IMR-90 (cell line): ENCODE data around the gene NPAS2. TPM values are rescaled to one million over a fixed set of nuclear protein-coding genes. Genes with fewer than 3 reads are reported as not detected.

Experiments used
- ATAC-seq: fragments of 200-7000 bp; cut with Tn5 transposase; 2 replicates; pipeline ENCODE4 v1.9.1; 2020; ENCODE audit warnings: low read depth, mild to moderate bottlenecking, moderate library complexity
- BruUV-seq: library from RNA; stranded (reverse); fragments of 400-500 nt; replicated peaks from 2 replicates; lab custom pipeline; 2021; lab: Mats Ljungman, UMichigan
- CTCF ChIA-PET: fragments of 300-600 bp; formaldehyde crosslinking; extraction: SDS; loops from one replicate; lab custom pipeline; 2021; ENCODE audit warnings: antibody characterized with exemption; lab: Yijun Ruan, JAX
- POLR2A ChIA-PET: fragments of 300-600 bp; sonication (Branson Sonifier 250); formaldehyde crosslinking; loops from one replicate; lab custom pipeline; 2022; ENCODE audit warnings: antibody characterized with exemption; ENCODE audit not compliant: unreplicated experiment; lab: Charles Lee
- DNase-seq: peaks from one replicate; pipeline ENCODE4 v3.0.0; 2013
- H2AFZ ChIP-seq: replicated peaks from 2 replicates; pipeline ENCODE3; 2013; ENCODE audit warnings: low read length, mild to moderate bottlenecking; ENCODE audit not compliant: poor library complexity
- H2AK5ac ChIP-seq: 2 replicates; pipeline ENCODE4 v1.6.1; 2013; ENCODE audit warnings: low read depth, low read length, inconsistent platforms
- H2AK9ac ChIP-seq: replicated peaks from 2 replicates; pipeline ENCODE3; 2013; ENCODE audit warnings: mild to moderate bottlenecking, low read depth, low read length, moderate library complexity; ENCODE audit not compliant: poor library complexity
- H2BK120ac ChIP-seq: 2 replicates; pipeline ENCODE4 v1.6.1; 2013; ENCODE audit warnings: low read depth, low read length, inconsistent platforms
- H2BK15ac ChIP-seq: 3 replicates; pipeline ENCODE4 v1.6.1; 2013; ENCODE audit warnings: low read depth, low read length, inconsistent platforms
- H2BK20ac ChIP-seq: 2 replicates; pipeline ENCODE4 v1.6.1; 2013; ENCODE audit warnings: low read depth, mild to moderate bottlenecking, inconsistent platforms, low read length, moderate library complexity
- H2BK5ac ChIP-seq: 2 replicates; pipeline ENCODE4 v1.6.1; 2013; ENCODE audit warnings: mild to moderate bottlenecking, low read depth, low read length, inconsistent platforms; ENCODE audit not compliant: poor library complexity, severe bottlenecking
- H3K14ac ChIP-seq: replicated peaks from 2 replicates; pipeline ENCODE4 v1.6.1; 2013; ENCODE audit warnings: low read depth, low read length, inconsistent platforms
- H3K18ac ChIP-seq: 2 replicates; pipeline ENCODE4 v1.6.1; 2013; ENCODE audit warnings: low read depth, low read length, control low read depth
- H3K23ac ChIP-seq: 2 replicates; pipeline ENCODE4 v1.6.1; 2013; ENCODE audit warnings: low read depth, low read length, inconsistent platforms
- H3K27ac ChIP-seq: 2 replicates; pipeline ENCODE4 v1.5.1; 2013; ENCODE audit warnings: mild to moderate bottlenecking, control low read depth, low read length; ENCODE audit not compliant: insufficient read depth
- H3K27me3 ChIP-seq: 2 replicates; pipeline ENCODE4 v1.6.1; 2013; ENCODE audit warnings: low read length; ENCODE audit not compliant: control insufficient read depth, insufficient read depth
- H3K36me3 ChIP-seq: 2 replicates; pipeline ENCODE4 v1.6.1; 2013; ENCODE audit warnings: low read length, mixed read lengths; ENCODE audit not compliant: control insufficient read depth, insufficient read depth
- H3K4ac ChIP-seq: 2 replicates; pipeline ENCODE4 v1.6.1; 2013; ENCODE audit warnings: low read depth, low read length, inconsistent platforms
- H3K4me1 ChIP-seq: 2 replicates; pipeline ENCODE4 v1.6.1; 2013; ENCODE audit warnings: low read length, mixed read lengths; ENCODE audit not compliant: control insufficient read depth, insufficient read depth
- H3K4me2 ChIP-seq: 2 replicates; pipeline ENCODE4 v1.6.1; 2013; ENCODE audit warnings: low read depth, mild to moderate bottlenecking, control low read depth, low read length, moderate library complexity
- H3K4me3 ChIP-seq: 2 replicates; pipeline ENCODE4 v1.5.1; 2013; ENCODE audit warnings: low read depth, mild to moderate bottlenecking, control low read depth, low read length, moderate library complexity; ENCODE audit not compliant: insufficient read depth
- H3K56ac ChIP-seq: 2 replicates; pipeline ENCODE4 v1.6.1; 2013; ENCODE audit warnings: low read length, inconsistent platforms; ENCODE audit not compliant: insufficient read depth; ENCODE audit errors: extremely low read depth
- H3K79me1 ChIP-seq, 2 experiments: 2 replicates each; pipeline ENCODE4 v1.6.1; 2013; ENCODE audit warnings: low read length in 2 of 2, inconsistent platforms in 1 of 2, low read depth in 1 of 2
- H3K9ac ChIP-seq: 2 replicates; pipeline ENCODE4 v1.6.1; 2013; ENCODE audit warnings: low read depth, low read length, control low read depth
- H3K9me1 ChIP-seq: 2 replicates; pipeline ENCODE4 v1.6.1; 2013; ENCODE audit warnings: low read length, inconsistent platforms; ENCODE audit not compliant: insufficient read depth
- H3K9me3 ChIP-seq: 2 replicates; pipeline ENCODE4 v1.6.1; 2013; ENCODE audit warnings: low read length; ENCODE audit not compliant: control insufficient read depth, insufficient read depth
- H4K20me1 ChIP-seq: 2 replicates; pipeline ENCODE4 v1.6.1; 2013; ENCODE audit warnings: low read length, inconsistent platforms; ENCODE audit not compliant: insufficient read depth
- H4K5ac ChIP-seq: 2 replicates; pipeline ENCODE4 v1.6.1; 2013; ENCODE audit warnings: mild to moderate bottlenecking, low read depth, low read length, control low read depth
- H4K8ac ChIP-seq, 2 experiments: 2 replicates each; pipeline ENCODE4 v1.6.1; 2013; ENCODE audit warnings: low read depth in 2 of 2, low read length in 2 of 2, control low read depth in 1 of 2, inconsistent platforms in 1 of 2
- H4K91ac ChIP-seq: 2 replicates; pipeline ENCODE4 v1.6.1; 2013; ENCODE audit warnings: low read depth, low read length, inconsistent platforms; ENCODE audit not compliant: insufficient read depth
- BHLHE40 ChIP-seq: fragments of 150-350 bp; IDR thresholded peaks from 2 replicates; pipeline ENCODE4 v1.6.1; 2016; ENCODE audit warnings: mild to moderate bottlenecking, low read depth, low read length
- CEBPB ChIP-seq: IDR thresholded peaks from 2 replicates; pipeline ENCODE4 v1.6.1; 2012; ENCODE audit warnings: low read depth, low read length, improper control_type of control experiment
- CHD1 ChIP-seq: IDR thresholded peaks from 2 replicates; pipeline ENCODE4 v1.6.1; 2012; ENCODE audit warnings: low read depth, low read length, improper control_type of control experiment
- CTCF ChIP-seq: conservative IDR thresholded peaks from 2 replicates; pipeline ENCODE4 v1.5.1; 2012; ENCODE audit warnings: mild to moderate bottlenecking, low read depth, low read length, improper control_type of control experiment
- ELK1 ChIP-seq: fragments of 150-350 bp; IDR thresholded peaks from 2 replicates; pipeline ENCODE4 v1.6.1; 2016; ENCODE audit warnings: low read depth, mild to moderate bottlenecking, low read length, moderate library complexity, borderline replicate concordance
- FOS ChIP-seq: fragments of 150-350 bp; IDR thresholded peaks from 2 replicates; pipeline ENCODE4 v1.6.1; 2016; ENCODE audit warnings: low read depth, low read length
- MAFK ChIP-seq: IDR thresholded peaks from 2 replicates; pipeline ENCODE4 v1.6.1; 2012; ENCODE audit warnings: low read depth, low read length, improper control_type of control experiment
- MAZ ChIP-seq: IDR thresholded peaks from 2 replicates; pipeline ENCODE4 v1.6.1; 2012; ENCODE audit warnings: low read depth, mild to moderate bottlenecking, low read length, improper control_type of control experiment, moderate library complexity, borderline replicate concordance
- MXI1 ChIP-seq: IDR thresholded peaks from 2 replicates; pipeline ENCODE4 v1.6.1; 2012; ENCODE audit warnings: low read depth, mild to moderate bottlenecking, low read length, moderate library complexity, borderline replicate concordance
- NFE2L2 ChIP-seq: fragments of 150-350 bp; IDR thresholded peaks from 2 replicates; pipeline ENCODE4 v1.6.1; 2016; ENCODE audit warnings: low read depth, mild to moderate bottlenecking, low read length
- POLR2A ChIP-seq: IDR thresholded peaks from 2 replicates; pipeline ENCODE4 v1.6.1; 2012; ENCODE audit warnings: mild to moderate bottlenecking, low read depth, low read length
- RAD21 ChIP-seq: IDR thresholded peaks from 2 replicates; pipeline ENCODE4 v1.6.1; 2012; ENCODE audit warnings: low read length, improper control_type of control experiment
- RCOR1 ChIP-seq: IDR thresholded peaks from 2 replicates; pipeline ENCODE4 v1.6.1; 2012; ENCODE audit warnings: mild to moderate bottlenecking, low read length, improper control_type of control experiment; ENCODE audit not compliant: insufficient replicate concordance
- RFX5 ChIP-seq: IDR thresholded peaks from 2 replicates; pipeline ENCODE4 v1.8.0; 2012; ENCODE audit warnings: low read depth, mild to moderate bottlenecking, low read length, moderate library complexity
- SMC3 ChIP-seq: fragments of 150-350 bp; IDR thresholded peaks from 2 replicates; pipeline ENCODE4 v1.6.1; 2016; ENCODE audit warnings: low read depth, mild to moderate bottlenecking, antibody characterized with exemption, low read length, moderate library complexity
- USF2 ChIP-seq: fragments of 150-350 bp; IDR thresholded peaks from 2 replicates; pipeline ENCODE4 v1.6.1; 2017; ENCODE audit warnings: mild to moderate bottlenecking, antibody characterized with exemption, low read length, low read depth
- WGBS, 2 experiments: methylation state at CpG; one replicate each; pipeline versions ENCODE4 v1.1.5 to v1.1.7; 2013; ENCODE audit warnings: missing lambda C conversion rate in 2 of 2; ENCODE audit not compliant: insufficient read length in 1 of 2; ENCODE audit errors: extremely low coverage in 2 of 2; 5-methylcytosine and 5-hydroxymethylcytosine counted together
- dilution Hi-C: fragments of 300-500 bp; cut with HindIII; formaldehyde crosslinking; loops from one replicate; pipeline ENCODE4 v1.14.3; 2018; ENCODE audit warnings: low sequenced_read_pairs; ENCODE audit not compliant: unreplicated experiment
- in situ Hi-C: fragments of 300-500 bp; cut with MboI; formaldehyde crosslinking; loops from 3 replicates; pipeline ENCODE4 v1.14.3; 2019; ENCODE audit warnings: low sequenced_read_pairs, inconsistent platforms, mixed read lengths
- intact Hi-C: fragments of 100-400 bp; cut with micrococcal nuclease; formaldehyde crosslinking; loops from 2 replicates; pipeline ENCODE4 v1.10.0; 2022
- polyA plus RNA-seq, 3 experiments: library from polyadenylated mRNA; depleted of rRNA; stranded (reverse); fragments of >200 nt; gene quantifications; 2 replicates each; pipeline ENCODE4 v1.2.3, GENCODE V29; 2012; ENCODE audit warnings: low replicate concordance in 1 of 3
- total RNA-seq: library from RNA; depleted of rRNA; stranded (reverse); fragments of >200 nt; gene quantifications from 2 replicates; pipeline ENCODE4 v1.2.3, GENCODE V29; 2012

Gene NPAS2
- total and polyA plus RNA-seq, 2 of the 4 experiments (the other 2 are of a cell fraction), result 5.2 to 14.8 TPM

GRCh38 chr2:100990166-100990565 lies 170.2 kb downstream of the NPAS2 start:
- POLR2A ChIA-PET, result interaction anchor here (0.5 to 0.6 kb wide), 2 partner anchors 157 to 255 kb away, joined by 3 read pairs; no protein-coding TSS in a partner anchor
- Histone ChIP-seq H3K27me3 (no peaks in the 10 kb centered on the region), H3K9me3 (no peaks in the 10 kb centered on the region), H3K4me3 (no peak overlapping the region), H4K20me1 (no peaks in the 10 kb centered on the region), H3K14ac (no peak overlapping the region), H3K56ac (no peak overlapping the region), H2BK5ac (no peak overlapping the region), H3K4me2 (no peak overlapping the region), H3K18ac (no peak overlapping the region), H3K27ac (no peak overlapping the region), H3K4ac (no peak overlapping the region), H4K5ac (no peak overlapping the region), H2BK120ac (no peak overlapping the region), H4K91ac (no peak overlapping the region), H3K4me1 (no peaks in the 10 kb centered on the region), H2AK5ac (no peak overlapping the region), H4K8ac (no peak overlapping the region), H3K9ac (no peak overlapping the region), H2AFZ (no peak overlapping the region), H3K36me3 (peaks cover 8% of the 10 kb centered on the region), H2BK15ac (no peak overlapping the region), H2BK20ac (no peak overlapping the region), H3K23ac (no peak overlapping the region), H3K79me1 (no peaks in the 10 kb centered on the region), H2AK9ac (no peak overlapping the region), H3K9me1 (no peaks in the 10 kb centered on the region)
- intact Hi-C loops (no loop called here), dilution Hi-C loops (no loop called here), in situ Hi-C loops (loop anchor here (5.0 kb wide), 2 partner anchors 258 to 383 kb away; no protein-coding TSS in a partner anchor)
- ATAC-seq (no peak), DNase-seq (no peak)
- 92% methylated on average over 7 of the region's 9 CpGs; no CpG with 5 or more reads in 1 of the 2 experiments for WGBS, 2 experiments
- no TSS peak for BruUV-seq
- no peak for TF ChIP-seq RCOR1
- TF ChIP-seq FOS, result no peak
- no peak for TF ChIP-seq NFE2L2
- no peak for TF ChIP-seq SMC3
- TF ChIP-seq USF2, result no peak
- TF ChIP-seq RFX5, result no peak
- TF ChIP-seq MAFK, result no peak
- no peak for TF ChIP-seq POLR2A
- no peak for TF ChIP-seq CTCF
- TF ChIP-seq CHD1, result no peak
- TF ChIP-seq RAD21, result no peak
- TF ChIP-seq ELK1, result no peak
- no peak for TF ChIP-seq CEBPB
- no peak for TF ChIP-seq BHLHE40
- no peak for TF ChIP-seq MXI1
- no peak for TF ChIP-seq MAZ
- CTCF ChIA-PET, result no interaction called here
